ENCODE data around the gene HES4. TPM values are rescaled to one million over a fixed set of nuclear protein-coding genes. Genes with fewer than 3 reads are reported as not detected.

Gene HES4
- total and polyA plus RNA-seq, 3 experiments from 2014 or later = 0.24 to 0.62 TPM; not detected in 1

- POLR2A ChIA-PET = interaction anchor here (1.1 kb wide), 1 partner anchor 55 kb away, joined by 3 read pairs; no protein-coding TSS in a partner anchor
- peaks cover 5 to 43% (median 9%) of the 10 kb centered on the region in 3 donors for H3K36me3 Mint-ChIP-seq
- peak overlapping the region; percentile 99 for H3K4me3 ChIP-seq (ENCODE audit: low read length)
Observed at GRCh38 chr1:959731-960362, 40.0 kb downstream of the HES4 start.

GRCh38 chr1:958823-959730, 40.8 kb downstream of the HES4 start, which contains the start of gene NOC2L:
Gene NOC2L, minus strand, starts transcription at chr1:959256. Its CDS starts 16 bp downstream, at chr1:959240.
- Histone ChIP-seq H3K4me3 (ENCODE audit: low read length) (peak within 1 kb of the TSS; percentile 99), H3K27me3 (ENCODE audit: insufficient read depth, low read length, poor library complexity, severe bottlenecking) (no peaks in the 10 kb centered on the region), H3K27ac (ENCODE audit: low read depth, low read length) (peak within 1 kb of the TSS; percentile 89), H3K4me1 (ENCODE audit: insufficient read depth, low read length) (peaks cover 28% of the 10 kb centered on the region), H3K9me3 (ENCODE audit: low read length) (no peaks in the 10 kb centered on the region), H3K36me3 (ENCODE audit: insufficient read depth, low read length) (peaks cover 27% of the 10 kb centered on the region)
- peaks cover 18 to 29% (median 21%) of the 10 kb centered on the region in 3 donors for H3K4me1 Mint-ChIP-seq
- H3K9me3 Mint-ChIP-seq = no peaks in the 10 kb centered on the region
- H3K4me3 Mint-ChIP-seq = peak within 1 kb of the TSS; percentile 88 to 94 (median 90)
- peaks cover 0 to 2% of the 10 kb centered on the region in 2 donors for H3K27me3 Mint-ChIP-seq
- DNase-seq = peak; percentile 88 to 95 (median 91)
- H3K36me3 Mint-ChIP-seq = peaks cover 5 to 50% (median 9%) of the 10 kb centered on the region in 3 donors
- ChIA-PET POLR2A (interaction anchor here (0.6 to 1.1 kb wide), 5 partner anchors 11 to 467 kb away, joined by 3 to 6 read pairs (median 3); no protein-coding TSS in a partner anchor), CTCF (interaction anchor here (0.6 to 1.3 kb wide), 2 partner anchors 15 to 54 kb away, joined by 3 to 5 read pairs; no protein-coding TSS in a partner anchor)
- peak within 1 kb of the TSS; percentile 64 to 95 (median 86) for H3K27ac Mint-ChIP-seq

More at GRCh38 chr1:959731-960362, 40.0 kb downstream of the HES4 start:
- no peak for DNase-seq
- Mint-ChIP-seq H3K4me1 (peaks cover 18 to 29% (median 21%) of the 10 kb centered on the region in 3 donors), H3K27ac (peak overlapping the region in 7 of 8 donors; percentile 64 to 94 (median 78)), H3K27me3 (peaks cover 0 to 2% of the 10 kb centered on the region in 2 donors), H3K9me3 (no peaks in the 10 kb centered on the region), H3K4me3 (peak overlapping the region; percentile 88 to 94 (median 90))
- peaks cover 20% of the 10 kb centered on the region for H3K36me3 ChIP-seq (ENCODE audit: insufficient read depth, low read length)
- H3K27ac ChIP-seq (ENCODE audit: low read depth, low read length) = peak overlapping the region; percentile 59
- CTCF ChIA-PET = interaction anchor here (0.6 to 1.3 kb wide), 2 partner anchors 16 to 55 kb away, joined by 3 to 5 read pairs; no protein-coding TSS in a partner anchor
- H3K27me3 ChIP-seq (ENCODE audit: insufficient read depth, low read length, poor library complexity, severe bottlenecking) = no peaks in the 10 kb centered on the region
- no peaks in the 10 kb centered on the region for H3K9me3 ChIP-seq (ENCODE audit: low read length)
- peaks cover 28% of the 10 kb centered on the region for H3K4me1 ChIP-seq (ENCODE audit: insufficient read depth, low read length)

- Mint-ChIP-seq H3K27ac (no peak overlapping the region), H3K4me1 (peaks cover 18 to 25% (median 18%) of the 10 kb centered on the region in 3 donors), H3K9me3 (no peaks in the 10 kb centered on the region), H3K27me3 (peaks cover 0 to 2% of the 10 kb centered on the region in 2 donors), H3K36me3 (peaks cover 5 to 63% (median 9%) of the 10 kb centered on the region in 3 donors), H3K4me3 (peak overlapping the region in 1 of 7 donors; percentile 11)
- peaks cover 42% of the 10 kb centered on the region for H3K36me3 ChIP-seq (ENCODE audit: insufficient read depth, low read length)
- ChIA-PET POLR2A (no interaction called here), CTCF (no interaction called here)
- no peaks in the 10 kb centered on the region for H3K27me3 ChIP-seq (ENCODE audit: insufficient read depth, low read length, poor library complexity, severe bottlenecking)
- H3K9me3 ChIP-seq (ENCODE audit: low read length) = no peaks in the 10 kb centered on the region
- H3K4me3 ChIP-seq (ENCODE audit: low read length) = no peak overlapping the region
- H3K4me1 ChIP-seq (ENCODE audit: insufficient read depth, low read length) = peaks cover 26% of the 10 kb centered on the region
- no peak for DNase-seq
- no peak overlapping the region for H3K27ac ChIP-seq (ENCODE audit: low read depth, low read length)
Observed at GRCh38 chr1:956636-957035, 43.3 kb downstream of the HES4 start.

- no peaks in the 10 kb centered on the region for H3K27me3 ChIP-seq (ENCODE audit: insufficient read depth, low read length, poor library complexity, severe bottlenecking)
- peaks cover 52% of the 10 kb centered on the region for H3K36me3 ChIP-seq (ENCODE audit: insufficient read depth, low read length)
- Mint-ChIP-seq H3K4me3 (peak overlapping the region in 2 of 7 donors; percentile 23 to 45), H3K27ac (no peak overlapping the region), H3K9me3 (no peaks in the 10 kb centered on the region), H3K27me3 (peaks cover 0 to 2% of the 10 kb centered on the region in 2 donors), H3K4me1 (peaks cover 18 to 25% (median 18%) of the 10 kb centered on the region in 3 donors), H3K36me3 (peaks cover 11 to 74% (median 13%) of the 10 kb centered on the region in 3 donors)
- DNase-seq = no peak
- H3K4me1 ChIP-seq (ENCODE audit: insufficient read depth, low read length) = peaks cover 21% of the 10 kb centered on the region
- no peaks in the 10 kb centered on the region for H3K9me3 ChIP-seq (ENCODE audit: low read length)
- H3K4me3 ChIP-seq (ENCODE audit: low read length) = no peak overlapping the region
- POLR2A ChIA-PET = interaction anchor here (1.3 kb wide), 1 partner anchor 14 kb away, joined by 8 read pairs; no protein-coding TSS in a partner anchor
- CTCF ChIA-PET = no interaction called here
- H3K27ac ChIP-seq (ENCODE audit: low read depth, low read length) = no peak overlapping the region
Observed at GRCh38 chr1:955474-955873, 44.4 kb downstream of the HES4 start.

- H3K4me1 ChIP-seq (ENCODE audit: insufficient read depth, low read length) = peaks cover 18% of the 10 kb centered on the region
- H3K36me3 ChIP-seq (ENCODE audit: insufficient read depth, low read length) = peaks cover 58% of the 10 kb centered on the region
- CTCF ChIA-PET = no interaction called here
- no peaks in the 10 kb centered on the region for H3K9me3 ChIP-seq (ENCODE audit: low read length)
- Mint-ChIP-seq H3K27ac (peak overlapping the region in 1 of 8 donors; percentile 58), H3K4me1 (peaks cover 18 to 25% (median 18%) of the 10 kb centered on the region in 3 donors), H3K27me3 (peaks cover 0 to 2% of the 10 kb centered on the region in 2 donors), H3K4me3 (peak overlapping the region in 2 of 7 donors; percentile 23 to 45), H3K36me3 (peaks cover 13 to 79% (median 16%) of the 10 kb centered on the region in 3 donors), H3K9me3 (no peaks in the 10 kb centered on the region)
- H3K27ac ChIP-seq (ENCODE audit: low read depth, low read length) = no peak overlapping the region
- H3K27me3 ChIP-seq (ENCODE audit: insufficient read depth, low read length, poor library complexity, severe bottlenecking) = no peaks in the 10 kb centered on the region
- POLR2A ChIA-PET = interaction anchor here (1.3 kb wide), 1 partner anchor 13 kb away, joined by 8 read pairs; no protein-coding TSS in a partner anchor
- H3K4me3 ChIP-seq (ENCODE audit: low read length) = no peak overlapping the region
- no peak for DNase-seq
Observed at GRCh38 chr1:954927-955326, 45.0 kb downstream of the HES4 start.

- Mint-ChIP-seq H3K36me3 (peaks cover 13 to 90% (median 20%) of the 10 kb centered on the region in 3 donors), H3K27me3 (peaks cover 0 to 2% of the 10 kb centered on the region in 2 donors), H3K4me3 (peak overlapping the region in 1 of 7 donors; percentile 27), H3K27ac (no peak overlapping the region), H3K4me1 (peaks cover 18 to 21% (median 18%) of the 10 kb centered on the region in 3 donors), H3K9me3 (no peaks in the 10 kb centered on the region)
- H3K4me1 ChIP-seq (ENCODE audit: insufficient read depth, low read length) = peaks cover 17% of the 10 kb centered on the region
- POLR2A ChIA-PET = interaction anchor here (1.3 kb wide), 1 partner anchor 12 kb away, joined by 8 read pairs; no protein-coding TSS in a partner anchor
- H3K27me3 ChIP-seq (ENCODE audit: insufficient read depth, low read length, poor library complexity, severe bottlenecking) = no peaks in the 10 kb centered on the region
- no peaks in the 10 kb centered on the region for H3K9me3 ChIP-seq (ENCODE audit: low read length)
- H3K36me3 ChIP-seq (ENCODE audit: insufficient read depth, low read length) = peaks cover 65% of the 10 kb centered on the region
- CTCF ChIA-PET = no interaction called here
- no peak for DNase-seq
- no peak overlapping the region for H3K4me3 ChIP-seq (ENCODE audit: low read length)
- no peak overlapping the region for H3K27ac ChIP-seq (ENCODE audit: low read depth, low read length)
Observed at GRCh38 chr1:953524-954320, 46.2 kb downstream of the HES4 start.

- Histone ChIP-seq H3K27ac (ENCODE audit: low read depth, low read length) (no peak overlapping the region), H3K9me3 (ENCODE audit: low read length) (no peaks in the 10 kb centered on the region), H3K36me3 (ENCODE audit: insufficient read depth, low read length) (peaks cover 65% of the 10 kb centered on the region), H3K4me3 (ENCODE audit: low read length) (no peak overlapping the region), H3K27me3 (ENCODE audit: insufficient read depth, low read length, poor library complexity, severe bottlenecking) (no peaks in the 10 kb centered on the region), H3K4me1 (ENCODE audit: insufficient read depth, low read length) (peaks cover 6% of the 10 kb centered on the region)
- Mint-ChIP-seq H3K27ac (no peak overlapping the region), H3K4me3 (no peak overlapping the region), H3K4me1 (peaks cover 9 to 13% (median 9%) of the 10 kb centered on the region in 3 donors), H3K9me3 (no peaks in the 10 kb centered on the region), H3K36me3 (peaks cover 13 to 93% (median 19%) of the 10 kb centered on the region in 3 donors), H3K27me3 (peaks cover 0 to under 1% of the 10 kb centered on the region in 2 donors)
- ChIA-PET CTCF (interaction anchor here (1.1 kb wide), 1 partner anchor 11 kb away, joined by 4 read pairs; no protein-coding TSS in a partner anchor), POLR2A (no interaction called here)
- no peak for DNase-seq
Observed at GRCh38 chr1:952603-953002, 47.3 kb downstream of the HES4 start.

All from CD8-positive, alpha-beta memory T cell (primary cell).